ENCODE measurements around the gene NMNAT2.

- TF ChIP-seq, protein P1, sequence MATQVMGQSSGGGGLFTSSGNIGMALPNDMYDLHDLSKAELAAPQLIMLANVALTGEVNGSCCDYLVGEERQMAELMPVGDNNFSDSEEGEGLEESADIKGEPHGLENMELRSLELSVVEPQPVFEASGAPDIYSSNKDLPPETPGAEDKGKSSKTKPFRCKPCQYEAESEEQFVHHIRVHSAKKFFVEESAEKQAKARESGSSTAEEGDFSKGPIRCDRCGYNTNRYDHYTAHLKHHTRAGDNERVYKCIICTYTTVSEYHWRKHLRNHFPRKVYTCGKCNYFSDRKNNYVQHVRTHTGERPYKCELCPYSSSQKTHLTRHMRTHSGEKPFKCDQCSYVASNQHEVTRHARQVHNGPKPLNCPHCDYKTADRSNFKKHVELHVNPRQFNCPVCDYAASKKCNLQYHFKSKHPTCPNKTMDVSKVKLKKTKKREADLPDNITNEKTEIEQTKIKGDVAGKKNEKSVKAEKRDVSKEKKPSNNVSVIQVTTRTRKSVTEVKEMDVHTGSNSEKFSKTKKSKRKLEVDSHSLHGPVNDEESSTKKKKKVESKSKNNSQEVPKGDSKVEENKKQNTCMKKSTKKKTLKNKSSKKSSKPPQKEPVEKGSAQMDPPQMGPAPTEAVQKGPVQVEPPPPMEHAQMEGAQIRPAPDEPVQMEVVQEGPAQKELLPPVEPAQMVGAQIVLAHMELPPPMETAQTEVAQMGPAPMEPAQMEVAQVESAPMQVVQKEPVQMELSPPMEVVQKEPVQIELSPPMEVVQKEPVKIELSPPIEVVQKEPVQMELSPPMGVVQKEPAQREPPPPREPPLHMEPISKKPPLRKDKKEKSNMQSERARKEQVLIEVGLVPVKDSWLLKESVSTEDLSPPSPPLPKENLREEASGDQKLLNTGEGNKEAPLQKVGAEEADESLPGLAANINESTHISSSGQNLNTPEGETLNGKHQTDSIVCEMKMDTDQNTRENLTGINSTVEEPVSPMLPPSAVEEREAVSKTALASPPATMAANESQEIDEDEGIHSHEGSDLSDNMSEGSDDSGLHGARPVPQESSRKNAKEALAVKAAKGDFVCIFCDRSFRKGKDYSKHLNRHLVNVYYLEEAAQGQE (IDR thresholded peaks at IDR 0.05; ENCODE audit: insufficient read depth in 1 of 2, low read depth in 2 of 2, low read length in 2 of 2), result no peak
- TF ChIP-seq POLR2AphosphoS5 (IDR thresholded peaks at IDR 0.05; ENCODE audit: low read depth, low read length), result no peak
These were observed 207.5 kb downstream of the NMNAT2 start for GRCh38 chr1:183210681-183211080.

Measured in PFSK-1 (cell line).